GM12878 (cell line): ENCODE data around the gene GRIN2D. TPM values are rescaled to one million over a fixed set of nuclear protein-coding genes. Genes with fewer than 3 reads are reported as not detected.
"Not testable (repeated sequence)": the region's sequence is repeated elsewhere in the genome, so short reads cannot be mapped to it uniquely, and the experiment has no call there.

Experiments used
- ATAC-seq: fragments of 200-7000 bp; cut with Tn5 transposase; 3 replicates; pipeline ENCODE4 v1.9.1; 2020; ENCODE audit warnings: mild to moderate bottlenecking, moderate library complexity
- BruUV-seq: library from RNA; stranded (reverse); fragments of 400-500 nt; replicated peaks from 2 replicates; lab custom pipeline; 2021; lab: Mats Ljungman, UMichigan
- CTCF ChIA-PET: fragments of 300-600 bp; sonication (Branson Sonifier 250); formaldehyde crosslinking; extraction: SDS; loops from one replicate; lab custom pipeline; 2021; ENCODE audit warnings: inconsistent platforms; lab: Yijun Ruan, JAX
- POLR2A ChIA-PET: fragments of 350-600 bp; formaldehyde crosslinking; extraction: SDS; loops from one replicate; lab custom pipeline; 2021; ENCODE audit warnings: inconsistent platforms; lab: Charles Lee
- RAD21 ChIA-PET: fragments of 300-600 bp; sonication (Branson Sonifier 250); formaldehyde crosslinking; loops from one replicate; lab custom pipeline; 2023; ENCODE audit warnings: antibody characterized with exemption; ENCODE audit not compliant: unreplicated experiment; lab: Charles Lee
- SMC1A ChIA-PET: fragments of 300-600 bp; sonication (Branson Sonifier 250); formaldehyde crosslinking; loops from one replicate; lab custom pipeline; 2023; ENCODE audit not compliant: unreplicated experiment, uncharacterized antibody; lab: Charles Lee
- DNase-seq: peaks from one replicate; pipeline ENCODE4 v3.0.0-alpha.2; 2011; ENCODE audit warnings: low read depth, low spot score
- FAIRE-seq: peaks from 3 replicates; lab custom pipeline; 2011; peaks lifted over from hg19 to GRCh38; lab: Jason Lieb, UNC
- H2AFZ ChIP-seq: 2 replicates; pipeline ENCODE4 v1.6.0; 2011; ENCODE audit warnings: low read depth, low read length, control low read depth; ENCODE audit not compliant: control insufficient read depth
- H3K27ac ChIP-seq: 2 replicates; pipeline ENCODE4 v1.5.1; 2011; ENCODE audit warnings: control low read depth; ENCODE audit not compliant: control insufficient read depth, insufficient read depth
- H3K27me3 ChIP-seq, 2 experiments: replicated peaks in 1 of 2; 2 replicates each; pipeline versions ENCODE4 v1.6.0 to v1.6.1; 2011; ENCODE audit warnings: low read length in 1 of 2; ENCODE audit not compliant: control insufficient read depth in 2 of 2, insufficient read depth in 2 of 2
- H3K36me3 ChIP-seq, 2 experiments: 2 replicates each; pipeline ENCODE4 v1.5.1; 2011; ENCODE audit warnings: low read length in 1 of 2; ENCODE audit not compliant: control insufficient read depth in 2 of 2, insufficient read depth in 2 of 2
- H3K4me1 ChIP-seq: 2 replicates; pipeline ENCODE4 v1.6.1; 2011; ENCODE audit warnings: mild to moderate bottlenecking, low read length, moderate library complexity, mixed read lengths; ENCODE audit not compliant: control insufficient read depth, insufficient read depth
- H3K4me2 ChIP-seq: 2 replicates; pipeline ENCODE4 v1.6.0; 2011; ENCODE audit warnings: control low read depth; ENCODE audit not compliant: control insufficient read depth, insufficient read depth
- H3K4me3 ChIP-seq: fragments of 200-600 bp; sonication (generic); 2 replicates; pipeline ENCODE4 v1.5.1; 2016
- H3K79me2 ChIP-seq: 2 replicates; pipeline ENCODE4 v1.6.0; 2011; ENCODE audit warnings: low read length; ENCODE audit not compliant: control insufficient read depth, insufficient read depth
- H3K9ac ChIP-seq: 2 replicates; pipeline ENCODE4 v1.8.0; 2011; ENCODE audit warnings: low read length, control low read depth, mixed read lengths; ENCODE audit not compliant: control insufficient read depth, insufficient read depth
- H3K9me3 ChIP-seq: replicated peaks from 3 replicates; pipeline ENCODE4 v1.5.1; 2011; ENCODE audit warnings: mild to moderate bottlenecking, low read length; ENCODE audit not compliant: control insufficient read depth, insufficient read depth
- H4K20me1 ChIP-seq: 2 replicates; pipeline ENCODE4 v1.6.0; 2011; ENCODE audit not compliant: control insufficient read depth, insufficient read depth
- PRDM15 ChIP-seq: fragments of 450-650 bp; formaldehyde crosslinking; IDR thresholded peaks from 2 replicates; pipeline ENCODE4 v1.4.0; 2020; ENCODE audit warnings: mild to moderate bottlenecking, moderate library complexity
- WGBS: methylation state at CpG from one replicate; pipeline ENCODE4 v1.1.6; 2016; ENCODE audit warnings: low lambda C conversion rate; ENCODE audit not compliant: insufficient replicate concordance, insufficient coverage; ENCODE audit errors: missing lambda C conversion rate; 5-methylcytosine and 5-hydroxymethylcytosine counted together
- in situ Hi-C: fragments of 300-500 bp; cut with MboI; formaldehyde crosslinking; loops from 9 replicates; pipeline ENCODE4 v1.14.3; 2018; ENCODE audit warnings: mixed read lengths
- intact Hi-C: fragments of 100-400 bp; cut with micrococcal nuclease; formaldehyde crosslinking; loops from one replicate; pipeline ENCODE4 v1.14.2; 2022; ENCODE audit not compliant: unreplicated experiment
- polyA plus RNA-seq, 11 experiments: library from polyadenylated mRNA; depleted of rRNA in 4 of 11; unstranded in 6 of 11; stranded (reverse) in 5 of 11; fragments of >200 nt; fragmentation: Nextera tagmentation in 4 of 11; fragmentation: Illumina TruSeq in 1 of 11; extraction: Ambion mirVana in 4 of 11; extraction: Trizol in 1 of 11; gene quantifications; 1 replicate in 1 of 11; 2 replicates in 10 of 11; pipeline versions ENCODE4 v1.2.1 to v1.2.3, GENCODE V29; 2011 to 2016; ENCODE audit warnings: inconsistent platforms in 2 of 11, missing spikeins in 2 of 11, low read depth in 1 of 11
- total RNA-seq, 4 experiments: library from RNA; depleted of rRNA in 3 of 4; stranded (reverse); fragments of >200 nt in 3 of 4; fragmentation: Illumina TruSeq in 1 of 4; extraction: Trizol in 1 of 4; gene quantifications; 2 replicates each; pipeline versions ENCODE4 v1.2.1 to v1.2.3, GENCODE V29; 2013 to 2021

The GRIN2D gene
- total and polyA plus RNA-seq, 10 of the 15 experiments (the other 5 are each of a cell fraction or from before 2014, with no cell fraction given) = 0.03 to 0.38 (median 0.04) TPM; not detected in 3

DNA sequence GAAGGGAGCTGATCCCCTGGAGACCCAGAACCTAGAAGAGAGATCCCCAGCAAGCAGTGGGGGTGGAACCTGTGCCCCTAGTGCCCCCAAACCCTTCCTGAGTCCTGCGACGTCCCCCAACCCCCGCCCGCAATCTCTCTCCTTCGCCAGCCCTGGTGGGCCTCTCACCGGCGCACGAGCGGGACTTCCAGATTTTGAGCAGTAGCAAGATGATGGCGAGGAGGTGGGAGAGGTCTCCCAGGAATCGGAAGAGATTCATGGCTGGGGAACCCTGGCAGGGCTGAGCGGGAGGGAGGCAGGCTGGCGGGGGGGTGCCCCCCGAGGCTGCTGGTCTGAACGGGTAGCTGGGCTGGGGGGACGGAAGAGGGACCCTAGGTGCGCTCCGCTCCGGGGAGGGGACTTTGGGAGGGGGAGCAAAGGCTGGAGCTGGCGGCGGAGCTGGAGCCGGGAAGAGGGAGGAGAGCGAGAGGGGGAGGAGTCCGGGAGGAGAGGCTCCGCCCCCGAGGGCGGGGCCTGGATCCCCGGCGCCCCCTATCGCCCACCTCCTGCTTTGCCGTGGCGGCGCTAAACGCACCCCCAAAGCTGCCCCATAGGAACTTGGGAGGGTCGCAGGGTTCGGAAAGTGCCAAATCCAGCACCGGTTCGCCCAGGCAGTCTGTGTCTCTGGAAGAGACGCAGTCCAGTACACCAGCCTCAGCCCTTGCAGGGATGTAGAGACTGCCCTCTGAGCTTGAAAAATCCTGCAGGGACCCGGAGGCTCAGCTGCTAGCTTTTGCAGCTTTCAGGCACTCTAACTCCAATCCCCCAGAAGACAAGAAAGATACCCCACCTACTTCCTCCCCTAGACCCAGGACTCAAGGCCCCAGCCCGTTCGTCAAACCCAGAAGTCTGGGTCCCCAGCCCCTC is 2.1 kb upstream of the GRIN2D start, which contains the start of gene KDELR1 (continued):
- TF ChIP-seq PRDM15 = no peak

DNA sequence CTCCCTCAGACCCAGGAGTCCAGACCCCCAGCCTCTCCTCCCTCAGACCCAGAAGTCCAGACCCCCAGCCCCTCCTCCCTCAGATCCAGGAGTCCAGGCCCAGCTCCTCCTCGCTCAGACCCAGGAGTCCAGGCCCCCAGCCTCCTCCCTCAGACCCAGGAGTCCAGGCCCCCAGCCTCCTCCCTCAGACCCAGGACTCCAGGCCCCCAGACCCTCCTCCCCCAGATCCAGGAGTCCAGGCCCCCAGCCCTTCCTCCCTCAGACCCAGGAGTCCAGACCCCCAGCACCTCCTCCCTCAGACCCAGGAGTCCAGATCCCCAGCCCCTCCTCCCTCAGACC is 1.5 kb upstream of the GRIN2D start:
- H3K4me3 ChIP-seq, DNase-seq, intact Hi-C loops, BruUV-seq, H3K27ac ChIP-seq, H3K9me3 ChIP-seq, H2AFZ ChIP-seq, H3K9ac ChIP-seq, H3K4me1 ChIP-seq, H3K4me2 ChIP-seq, FAIRE-seq, H4K20me1 ChIP-seq, ATAC-seq, in situ Hi-C loops: not testable (repeated sequence)
- POLR2A ChIA-PET = interaction anchor here (2.4 kb wide), 1 partner anchor 28 kb away, joined by 16 read pairs; the partner anchor contains the start of genes SYNGR4 and TMEM143
- CTCF ChIA-PET = interaction anchor here (0.8 to 2.4 kb wide), 35 partner anchors 9 to 225 kb away, joined by 3 to 24 read pairs (median 5); partner anchors contain the start of genes EMP3, GRWD1, KCNJ14 and SYNGR4
- H3K36me3 ChIP-seq = peaks cover 3 to 11% of the 10 kb centered on the region in 2 experiments
- peaks cover 13 to 16% of the 10 kb centered on the region in 2 experiments for H3K27me3 ChIP-seq
- RAD21 ChIA-PET = interaction anchor here (0.5 to 2.2 kb wide), 15 partner anchors 11 to 1043 kb away, joined by 3 to 17 read pairs (median 3); partner anchors contain the start of genes DHX34, GRWD1, SYNGR4 and TMEM143
- SMC1A ChIA-PET = interaction anchor here (0.7 to 2.0 kb wide), 9 partner anchors 9 to 98 kb away, joined by 3 to 8 read pairs (median 5); partner anchors contain the start of genes GRWD1, SYNGR4 and TMEM143
- WGBS = 0% methylated on average over 1 of the region's 1 CpG
- H3K79me2 ChIP-seq = peaks cover 19% of the 10 kb centered on the region
